ENCODE results near the gene VEPH1.

- no peak for TF ChIP-seq CTCF (IDR thresholded peaks at IDR 0.05; ENCODE audit: low read depth, low read length, poor library complexity, severe bottlenecking)
- TF ChIP-seq EZH2phosphoT487 (IDR thresholded peaks at IDR 0.05; ENCODE audit: borderline replicate concordance, low read length) = no peak
Measured at GRCh38 chr3:157390713-157391515, 112.3 kb downstream of the VEPH1 start.

Measured in DOHH2 (cell line).